ENCODE results near the gene SPTBN5.

Gene SPTBN5

DNA sequence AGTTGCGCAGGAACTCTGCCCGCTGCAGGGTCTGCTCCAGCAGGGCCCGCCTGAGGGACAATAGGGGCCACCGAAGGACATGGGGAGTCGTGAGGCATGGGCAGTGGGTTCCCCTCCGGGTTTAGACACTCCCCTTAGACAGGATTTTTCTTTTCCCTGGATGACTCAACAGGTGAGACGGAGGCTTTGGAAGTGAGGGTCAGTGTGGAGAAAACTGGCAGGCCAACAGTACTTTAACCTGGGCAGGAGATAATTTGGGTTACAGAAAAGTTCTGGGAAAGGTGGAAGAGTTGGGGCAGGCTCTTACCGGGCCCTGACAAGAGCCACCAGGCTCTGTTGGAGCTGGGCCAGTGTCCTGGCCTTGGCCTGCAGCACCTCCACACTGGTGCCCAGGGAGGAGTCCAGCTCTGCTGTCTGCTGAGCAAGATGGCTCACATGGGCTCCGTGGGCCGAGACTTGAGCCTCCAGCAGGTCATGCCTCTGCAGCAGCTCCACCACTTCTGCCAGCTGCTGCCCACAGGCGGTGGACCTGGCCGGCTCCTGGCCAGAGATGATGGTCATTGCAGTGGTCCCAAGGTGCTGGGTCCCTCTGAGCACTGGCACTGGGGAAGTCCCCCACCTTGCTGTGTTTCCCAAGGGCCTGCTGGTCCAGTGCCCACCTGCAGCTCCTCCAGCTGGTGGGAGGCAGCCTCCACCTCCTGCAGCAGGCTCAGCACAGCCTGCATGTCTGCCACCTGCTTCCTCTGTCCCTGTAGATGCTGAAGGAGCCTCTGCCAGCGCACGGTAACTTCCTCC is 11.0 kb downstream of the SPTBN5 start:
- no peak for DNase-seq

DNA sequence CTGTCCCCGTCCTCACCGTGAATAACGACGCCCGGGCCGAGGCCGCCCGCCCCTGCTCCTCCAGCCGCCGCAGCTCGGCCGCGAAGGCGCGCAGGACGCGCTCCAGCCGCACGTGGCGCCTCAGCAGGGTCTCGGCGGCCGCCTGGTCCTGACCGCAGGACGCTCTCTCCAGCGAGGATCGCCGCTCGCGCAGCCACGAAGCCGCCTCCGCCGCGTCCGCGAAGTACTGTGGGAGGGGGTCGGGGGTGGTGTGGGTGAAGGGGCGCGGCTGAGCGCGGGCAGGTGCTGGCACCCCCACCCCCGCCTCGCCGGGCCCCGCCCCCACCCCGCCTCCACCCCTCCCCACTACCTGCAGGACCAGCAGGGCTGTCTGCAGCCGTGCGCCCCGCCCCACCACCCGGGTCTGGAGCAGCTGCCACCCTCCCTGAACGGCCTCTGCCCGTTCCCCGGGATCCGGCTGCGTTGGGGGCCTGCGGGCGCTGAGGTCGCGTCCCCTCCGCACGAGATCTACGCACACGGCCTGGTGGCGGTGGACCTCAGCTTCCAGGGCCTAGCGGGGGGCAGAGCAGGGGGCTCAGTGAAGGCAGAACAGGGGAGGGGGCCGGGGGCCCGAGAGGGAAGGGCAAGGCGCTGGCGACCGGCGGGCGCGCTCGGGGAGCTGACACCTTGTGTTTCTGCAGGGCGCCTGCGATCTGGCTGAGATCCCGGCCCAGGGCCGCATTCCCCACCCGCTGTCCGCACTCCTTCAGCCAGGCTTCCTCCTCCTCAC is 11.7 kb downstream of the SPTBN5 start:
- no peak for DNase-seq

DNA sequence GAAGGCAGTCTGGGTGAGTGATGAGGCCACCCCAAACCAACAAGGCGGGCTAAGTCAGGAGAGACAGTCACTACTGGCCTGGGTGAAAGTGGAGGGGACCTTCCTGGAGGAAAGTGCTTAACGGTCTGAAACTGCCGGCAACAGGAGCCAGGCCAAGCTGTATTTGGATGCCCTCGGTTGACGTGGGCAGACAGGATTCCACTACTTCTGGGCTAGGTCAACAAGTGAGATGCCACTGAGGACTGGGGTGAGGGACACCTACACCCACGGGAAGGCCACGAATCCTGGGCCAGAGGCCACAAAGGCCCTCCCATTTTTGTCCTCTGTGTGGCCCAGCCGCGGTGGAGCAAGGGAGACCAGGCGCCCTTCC is 12.3 kb downstream of the SPTBN5 start:
- no peak for DNase-seq

DNA sequence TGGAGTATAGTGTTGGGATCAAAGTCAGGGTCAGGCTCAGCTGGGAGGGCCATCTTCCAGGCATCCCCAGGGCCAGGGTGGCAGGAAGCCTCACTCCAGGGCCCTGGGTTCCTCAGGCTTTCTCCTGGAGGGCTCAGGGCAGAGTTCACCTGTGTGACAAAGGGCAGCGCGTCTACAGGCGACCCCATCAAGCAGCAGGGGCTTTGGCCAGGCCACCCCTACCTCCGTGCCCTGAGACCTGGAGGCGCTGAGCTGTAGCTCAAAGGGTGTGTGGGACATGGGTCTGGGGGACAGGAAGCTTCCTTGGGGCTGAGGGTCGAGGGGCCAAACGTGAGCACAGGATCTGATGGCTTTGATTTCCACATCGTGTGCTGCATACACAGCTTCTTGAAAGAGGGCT is 12.8 kb downstream of the SPTBN5 start:
- DNase-seq: no peak

DNA sequence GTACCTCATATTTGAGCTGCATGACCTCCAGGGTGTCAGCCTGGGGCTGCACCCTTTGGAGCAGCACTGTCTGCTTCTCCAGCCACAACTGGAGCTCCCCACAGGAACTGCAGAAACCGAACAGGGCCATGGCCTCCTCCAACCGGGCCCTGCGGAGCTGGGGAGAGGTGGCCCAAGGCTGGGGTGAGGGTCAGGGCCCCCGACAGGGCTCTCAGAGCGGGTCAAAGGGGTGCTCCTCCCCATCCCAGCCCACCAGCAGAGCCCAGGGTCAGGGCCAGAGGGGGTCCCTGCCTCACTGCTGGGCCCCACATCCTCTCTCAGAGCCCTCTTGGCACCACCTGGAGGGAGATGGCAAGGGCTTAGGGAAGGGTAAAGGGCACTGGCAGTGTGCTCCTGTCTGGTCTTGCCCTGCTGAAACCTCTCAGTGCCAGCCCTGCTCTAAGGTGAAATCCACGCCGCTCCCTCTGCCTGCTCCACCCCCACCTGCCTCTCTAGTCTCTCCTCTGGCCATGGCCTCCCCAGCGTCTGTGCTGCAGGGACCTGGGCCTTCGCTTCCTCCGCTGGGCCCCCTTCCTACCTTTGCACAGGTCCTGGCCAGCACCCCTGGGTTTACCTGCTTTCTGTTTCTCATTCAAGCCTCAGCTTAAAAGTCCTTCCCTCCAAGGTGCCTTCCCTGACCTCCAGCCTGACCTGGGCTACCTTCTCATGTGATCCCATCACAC is 13.5 kb downstream of the SPTBN5 start:
- no peak for DNase-seq

DNA sequence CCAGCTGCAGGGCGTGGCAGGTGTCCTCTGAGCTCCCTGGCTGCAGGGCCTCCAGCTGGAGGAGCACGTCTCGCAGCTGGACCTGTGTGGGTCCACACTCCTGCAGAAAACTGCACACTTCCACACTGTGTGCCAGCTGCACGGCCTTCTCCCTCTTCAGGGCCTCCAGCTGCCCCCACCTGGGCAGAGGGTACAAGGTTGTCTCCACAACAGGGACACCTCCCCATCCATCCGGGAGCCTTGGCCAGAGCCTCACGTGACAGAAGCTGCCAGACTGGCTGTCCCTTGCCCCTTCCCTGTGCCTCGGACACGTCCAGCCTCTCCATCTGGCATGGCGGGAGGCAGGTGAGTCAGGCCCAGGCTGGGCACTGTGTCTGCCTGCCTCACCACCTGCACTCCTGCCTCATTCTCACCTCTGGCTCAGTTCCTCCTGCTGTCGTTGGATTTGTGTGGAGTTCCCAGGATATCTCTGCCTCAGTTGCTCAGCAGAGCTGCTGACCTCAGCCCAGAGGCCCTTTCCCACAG is 14.5 kb downstream of the SPTBN5 start:
- DNase-seq: no peak

DNA sequence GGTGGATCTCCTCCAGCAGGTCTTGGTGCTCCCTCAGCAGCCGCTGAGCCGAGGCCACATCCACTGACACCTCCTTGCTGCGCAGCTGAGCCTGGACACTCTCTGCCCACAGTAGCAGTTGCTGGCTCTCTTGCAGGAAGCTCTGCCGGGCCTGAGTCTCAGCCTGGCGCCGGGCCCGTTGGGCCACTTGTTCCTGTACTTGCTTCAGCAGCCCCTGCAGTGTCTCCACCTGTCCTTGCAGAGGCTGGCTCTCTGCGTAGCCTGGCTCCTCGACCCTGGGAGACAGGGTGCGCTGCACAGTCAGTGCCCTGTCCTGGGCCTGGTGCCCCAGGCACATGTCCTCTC is 15.5 kb downstream of the SPTBN5 start:
- no peak for DNase-seq

DNA sequence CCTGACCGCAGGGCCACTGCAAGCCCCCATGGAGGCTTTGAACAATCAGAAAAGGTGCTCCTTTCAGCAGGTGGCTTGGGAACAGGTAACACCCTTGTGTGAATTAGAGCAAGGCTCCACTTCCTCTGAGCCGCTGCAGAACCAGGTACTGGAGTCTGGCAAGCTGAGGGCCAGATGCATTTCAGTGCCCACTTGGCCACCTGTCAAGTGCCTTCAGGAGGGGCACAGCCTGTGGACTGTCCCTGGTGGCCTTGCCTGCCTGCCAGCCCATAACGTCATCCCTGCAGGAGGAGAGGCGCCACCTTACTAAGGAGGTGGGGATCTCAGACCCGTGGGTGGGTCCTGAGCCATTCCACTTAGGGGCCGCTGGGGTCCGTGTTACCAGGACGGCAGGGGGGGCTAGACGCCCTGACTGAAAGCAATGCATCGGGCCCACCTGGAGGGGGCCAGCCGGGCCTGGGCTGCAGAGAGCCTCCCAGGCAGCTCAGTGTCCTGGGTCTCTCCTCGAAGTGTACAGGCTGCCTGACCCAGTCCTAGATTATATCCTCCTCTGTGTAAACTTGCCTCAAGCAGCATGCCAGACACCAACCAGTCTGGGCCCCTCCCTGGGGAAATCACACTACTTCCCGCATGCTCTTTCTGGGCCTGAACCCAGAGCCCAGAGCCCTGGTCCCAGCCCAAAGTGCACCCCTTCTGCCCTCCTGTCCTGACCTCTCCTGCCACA is 16.1 kb downstream of the SPTBN5 start:
- peak; percentile 35 for DNase-seq

DNA sequence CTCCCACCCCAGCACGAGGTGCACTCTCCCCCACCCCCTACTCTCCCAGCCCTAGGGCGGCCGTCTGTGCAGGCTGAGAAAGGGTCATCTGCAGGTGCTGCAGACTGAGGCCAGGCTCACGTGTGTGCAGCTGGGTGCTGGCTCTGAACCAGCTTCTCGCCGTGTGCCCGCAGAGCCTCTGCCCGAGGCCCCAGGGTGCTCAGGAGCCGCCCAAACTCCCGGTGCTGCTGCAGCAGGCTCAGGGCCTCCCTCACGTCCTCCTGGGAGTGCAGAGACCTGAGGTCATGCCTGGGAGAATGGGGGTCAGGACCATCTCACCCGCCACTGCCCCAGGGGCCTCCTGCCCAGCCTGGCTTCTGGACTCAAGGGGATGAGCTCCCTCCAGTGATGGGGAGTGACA is 17.2 kb downstream of the SPTBN5 start:
- peak; percentile 47 for DNase-seq

DNA sequence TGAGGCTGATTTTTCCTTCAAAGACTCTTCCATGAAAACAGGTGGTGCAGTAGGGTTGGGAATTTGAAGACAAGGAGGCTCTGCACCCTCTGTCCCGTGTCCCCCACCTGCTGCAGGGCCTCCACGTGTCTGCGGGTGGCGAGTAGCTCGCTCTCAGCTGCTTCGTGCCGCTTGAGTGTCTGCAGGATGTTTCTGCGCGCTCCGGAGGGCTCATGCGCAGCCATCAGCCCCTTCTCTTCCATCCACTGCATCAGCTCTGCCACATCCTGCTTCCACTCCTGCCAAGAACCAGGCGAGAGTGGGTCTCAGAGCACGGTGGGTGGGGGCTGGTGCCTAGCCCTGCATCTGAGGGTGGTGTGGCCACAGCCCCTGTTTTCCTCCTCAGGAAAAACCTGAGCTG is 17.8 kb downstream of the SPTBN5 start:
- DNase-seq: no peak

DNA sequence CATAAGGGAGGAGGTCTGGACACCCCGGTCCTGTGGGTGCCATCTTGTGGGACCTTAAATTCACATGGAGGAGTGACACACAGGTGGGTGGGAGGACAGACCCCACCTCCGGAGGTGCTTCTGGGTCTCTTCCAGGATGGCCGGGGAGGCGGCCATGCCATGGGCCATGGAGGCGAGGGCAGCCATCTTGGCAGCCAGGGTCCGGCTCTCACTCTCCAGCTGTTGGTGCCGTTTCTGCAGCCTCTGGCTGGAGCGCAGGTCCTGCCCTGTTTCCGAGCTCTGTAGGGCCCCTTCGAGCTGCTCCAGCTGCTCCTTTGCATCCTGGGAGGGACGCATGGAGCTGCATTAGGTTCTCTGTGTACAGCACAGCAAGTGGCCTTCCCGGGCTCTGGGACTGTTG is 19.1 kb downstream of the SPTBN5 start:
- no peak for DNase-seq

DNA sequence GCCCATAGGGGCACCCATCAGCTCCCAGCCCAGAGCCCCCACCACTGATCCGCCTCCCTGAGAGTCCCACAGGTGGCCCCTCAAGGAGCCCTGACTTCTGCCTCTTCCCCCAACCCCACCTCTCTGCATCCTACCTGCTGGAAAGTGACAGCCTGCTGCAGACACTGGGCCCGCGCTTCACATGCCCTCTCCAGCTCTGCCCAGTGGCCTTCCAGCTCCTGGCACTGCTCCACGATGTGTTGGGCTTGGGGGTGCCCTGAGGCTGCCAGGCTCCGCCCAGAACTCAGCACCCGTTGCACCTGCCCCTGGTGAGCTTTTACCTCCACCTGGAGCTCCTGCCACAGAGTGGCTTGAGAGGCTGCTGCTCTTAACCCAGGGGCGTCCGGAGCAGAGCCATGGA is 20.1 kb downstream of the SPTBN5 start:
- DNase-seq: peak; percentile 75

DNA sequence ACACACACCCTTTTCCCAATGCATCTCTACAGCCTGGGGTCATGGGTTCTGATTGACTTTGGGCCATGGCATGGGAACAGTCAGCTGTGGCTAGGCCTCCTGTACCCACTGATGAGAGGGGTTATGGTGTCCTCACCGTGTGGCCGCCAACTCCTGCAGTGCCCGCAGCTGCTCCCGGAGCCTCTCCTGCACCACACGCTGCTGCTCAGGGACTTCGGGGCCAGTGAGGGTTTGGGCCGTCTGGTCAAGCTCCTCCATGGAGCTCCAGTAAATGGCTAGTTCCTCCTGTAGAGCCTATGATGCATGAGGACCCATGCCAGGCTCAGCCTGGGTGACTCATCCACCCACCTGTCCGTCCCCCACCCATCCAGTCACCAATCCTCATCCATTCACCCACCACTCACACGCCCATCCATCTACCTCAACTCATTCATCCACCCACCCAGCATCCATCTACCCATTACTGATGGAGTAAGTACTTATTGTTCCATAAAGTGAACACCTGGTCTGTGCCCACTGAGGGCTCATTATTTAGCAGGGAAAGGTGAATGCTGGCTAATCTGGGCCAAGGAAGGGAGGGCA is 21.6 kb downstream of the SPTBN5 start:
- DNase-seq: peak; percentile 10

DNA sequence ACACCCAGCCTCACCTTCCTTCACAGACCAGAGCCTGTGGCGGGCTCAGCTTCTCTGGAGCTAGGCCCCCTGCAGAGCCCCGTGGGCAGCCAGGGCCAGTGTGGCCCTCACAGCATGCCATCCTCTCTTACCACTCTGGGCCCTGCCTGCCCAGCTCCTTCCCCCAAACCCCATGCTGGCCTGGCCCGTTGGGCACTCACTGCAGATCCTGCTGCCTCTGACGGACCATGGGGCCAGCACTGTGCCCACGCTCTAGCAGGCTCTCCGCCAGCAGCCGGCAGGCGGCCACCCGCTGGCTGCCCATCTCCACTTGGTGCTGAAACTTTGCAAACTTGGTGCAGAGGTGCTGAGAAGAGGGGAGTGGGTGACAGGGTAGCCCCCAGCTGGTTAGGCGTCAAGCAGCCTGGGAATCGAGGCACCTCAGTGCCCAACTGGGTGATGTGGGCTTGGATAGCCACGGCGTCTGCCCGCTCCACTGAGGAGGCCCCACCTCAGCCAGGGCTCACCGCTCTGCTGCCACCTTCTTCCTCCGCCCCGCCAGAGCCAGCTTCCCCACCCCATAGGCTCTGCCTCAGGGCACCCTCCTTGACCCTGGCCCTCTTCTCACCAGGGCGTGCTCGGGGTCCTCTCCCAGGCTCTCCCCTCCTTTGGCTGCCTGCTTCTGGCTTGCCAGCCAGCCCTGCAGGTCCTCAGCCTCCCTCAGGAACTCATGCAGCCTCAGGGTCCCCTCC is 22.5 kb downstream of the SPTBN5 start:
- no peak for DNase-seq

DNA sequence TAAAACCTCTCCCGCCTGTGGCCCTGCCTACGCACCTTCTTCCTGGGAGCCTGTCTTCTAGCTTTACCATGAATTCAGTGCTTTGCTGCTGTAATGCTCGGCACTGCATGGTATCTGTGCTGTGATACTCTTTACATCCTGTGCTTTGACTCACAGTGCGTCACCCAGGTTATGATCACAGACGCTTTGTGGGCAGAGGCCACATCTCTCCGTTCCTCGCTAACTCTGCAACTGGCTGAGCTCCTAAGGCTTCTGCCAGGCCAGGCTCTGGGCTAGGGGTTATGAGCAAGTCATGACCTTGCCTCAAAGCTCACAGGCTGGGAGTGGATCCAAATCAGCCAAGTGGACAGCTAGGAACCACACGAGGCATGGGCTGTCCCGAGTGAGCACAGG is 23.2 kb downstream of the SPTBN5 start:
- no peak for DNase-seq

DNA sequence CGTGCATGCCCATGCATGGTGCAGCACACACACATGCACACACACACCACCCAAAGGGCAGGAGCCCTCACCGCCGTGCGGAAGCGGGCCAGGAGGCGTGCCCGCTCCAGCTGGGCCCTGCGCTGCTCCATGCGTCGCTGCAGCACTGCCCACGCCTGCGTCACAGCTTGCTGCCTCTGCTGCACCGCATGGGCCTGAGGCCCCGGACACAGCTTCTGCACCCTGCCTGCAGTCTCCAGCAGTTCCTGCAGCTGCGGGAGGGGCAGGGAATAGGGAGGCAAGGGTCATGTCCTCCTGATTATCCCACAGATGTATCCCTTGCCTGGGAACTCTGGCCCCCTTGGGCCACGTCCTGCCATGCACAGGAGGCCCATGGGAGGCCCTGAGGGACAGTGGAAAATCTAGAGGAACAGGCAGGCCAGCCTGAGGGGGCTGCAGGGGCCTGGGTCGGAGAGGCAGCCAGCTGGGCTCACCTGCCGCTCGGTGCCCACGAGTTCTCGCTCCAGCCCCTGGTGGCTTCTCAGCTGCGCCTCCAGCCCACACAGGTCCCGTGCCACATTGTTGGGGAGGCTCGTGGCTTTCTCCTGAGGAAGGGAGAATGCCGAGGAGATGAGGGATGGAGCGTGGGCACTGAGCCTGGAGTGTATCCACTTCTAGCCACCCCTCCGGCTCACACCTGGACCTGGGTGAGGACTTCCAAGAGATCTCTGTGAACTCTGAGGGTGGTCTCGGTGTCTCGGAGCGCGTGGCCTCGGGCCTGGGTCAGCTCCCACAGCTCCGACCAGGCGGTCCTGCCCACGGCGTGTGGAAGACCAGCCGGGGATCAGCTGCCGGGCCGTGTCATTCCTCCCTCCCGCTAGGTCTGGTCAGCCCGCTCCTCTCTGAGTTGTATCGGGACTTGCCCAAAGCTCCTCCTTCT is 23.8 kb downstream of the SPTBN5 start:
- DNase-seq: no peak

DNA sequence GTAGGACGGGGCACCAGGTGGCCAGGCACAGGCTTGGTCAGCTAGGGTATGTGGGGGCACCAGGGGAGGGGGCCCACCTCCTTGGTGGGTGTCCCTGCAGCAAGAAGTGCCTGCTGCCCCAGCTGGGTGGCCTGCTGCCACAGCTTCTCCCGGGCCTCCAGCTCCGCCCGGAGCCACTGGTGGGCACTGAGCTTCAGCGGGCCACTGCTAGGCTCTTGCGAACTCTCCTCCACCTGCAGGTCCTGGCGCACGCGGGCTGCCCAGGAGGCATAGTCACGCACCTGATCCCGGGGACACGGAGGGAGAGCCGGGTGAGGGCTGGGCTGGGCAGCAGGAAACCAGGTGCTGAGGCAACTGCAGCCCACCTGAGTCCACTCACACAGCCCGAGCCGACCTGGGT is 25.5 kb downstream of the SPTBN5 start:
- no peak for DNase-seq

DNA sequence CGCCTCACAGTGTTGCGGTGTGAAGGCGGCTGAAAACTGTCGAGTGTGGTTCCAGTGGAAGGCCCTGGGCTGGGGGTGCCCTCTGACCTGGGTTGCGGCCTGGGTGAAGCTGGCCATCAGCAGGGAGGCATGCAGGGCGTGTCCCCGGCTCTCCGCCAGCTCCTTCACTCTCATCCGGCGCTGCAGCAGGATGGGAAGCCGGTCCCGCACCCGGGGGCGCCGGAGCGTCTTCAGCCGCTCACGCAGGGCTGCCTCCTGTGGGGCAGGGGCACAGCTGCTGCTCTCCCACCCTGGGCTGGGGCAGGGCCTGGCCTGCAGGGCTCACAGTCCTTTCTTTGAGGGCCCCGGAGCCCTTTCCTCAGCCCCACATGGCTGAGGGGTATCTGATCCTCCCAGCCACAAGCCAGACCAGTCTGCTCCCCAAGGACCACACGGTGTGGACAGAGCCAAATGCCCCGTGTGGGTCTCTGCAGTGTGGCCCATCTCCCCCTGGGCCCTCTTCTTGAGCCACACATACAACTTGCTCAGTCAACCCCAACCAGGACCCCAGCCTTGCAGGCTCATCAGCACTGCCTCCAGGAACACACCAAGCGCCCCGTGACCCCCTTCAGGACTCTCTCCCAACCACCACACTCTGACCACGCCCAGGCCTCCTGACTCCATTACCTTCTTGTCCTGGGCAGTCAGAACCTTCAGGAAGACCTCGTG is 26.8 kb downstream of the SPTBN5 start:
- no peak for DNase-seq

DNA sequence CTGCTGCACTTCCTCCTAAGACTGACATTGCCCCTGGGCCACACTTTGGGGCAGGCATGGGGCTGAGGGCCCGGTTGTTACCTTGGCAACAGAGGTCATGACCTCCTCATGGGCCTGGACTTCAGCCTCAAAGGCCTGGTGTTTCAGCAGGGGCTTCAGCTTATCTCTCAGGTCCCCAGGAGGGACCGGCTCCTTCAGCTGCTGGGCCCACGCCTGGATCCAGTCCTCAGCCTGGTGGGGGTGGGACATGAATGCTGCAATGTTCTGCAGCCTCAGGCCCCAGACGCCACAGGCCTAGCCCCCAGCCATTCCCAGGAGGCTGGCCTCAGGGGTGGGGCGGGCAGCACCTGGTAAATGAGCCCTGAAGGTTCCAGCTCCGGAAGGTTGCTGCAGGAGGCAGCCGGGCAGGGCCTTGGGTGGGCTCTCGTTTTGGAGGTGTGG is 27.6 kb downstream of the SPTBN5 start:
- no peak for DNase-seq

DNA sequence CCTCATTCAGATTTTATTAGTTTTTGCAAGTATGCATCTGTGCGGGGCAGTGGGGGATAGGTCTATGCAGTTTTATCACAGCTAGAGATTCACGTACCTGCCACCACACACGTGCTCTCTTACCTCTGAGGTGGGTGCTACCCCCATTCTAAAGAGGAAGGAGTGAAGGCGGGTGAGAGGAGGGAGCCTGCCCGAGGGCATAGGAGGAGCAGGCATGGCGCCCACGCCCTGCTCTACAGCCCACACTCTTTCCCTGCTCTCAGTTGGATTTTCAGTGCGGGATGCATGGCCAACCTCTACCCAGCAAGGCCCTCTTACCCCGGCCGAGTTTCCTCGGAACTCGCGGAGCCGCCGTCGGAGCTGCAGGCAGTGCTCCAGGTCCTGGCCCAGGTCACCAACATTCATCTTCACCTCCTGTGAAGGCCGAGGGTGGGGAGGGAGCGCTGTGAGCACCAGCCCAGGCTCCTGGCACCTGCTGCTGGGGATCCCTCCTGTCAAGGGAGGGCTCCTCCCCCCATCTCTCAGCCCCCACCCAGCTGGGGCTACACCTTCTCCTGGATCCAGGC is 28.3 kb downstream of the SPTBN5 start:
- no peak for DNase-seq
